Anterior cingulate cortex (tissue), 58 donors: Measurements from ENCODE around the gene BIN2.
A peak's percentile ranks its signal among the peaks of the same experiment; 100 is the strongest.
"Not testable (repeated sequence)": the region's sequence is repeated elsewhere in the genome, so short reads cannot be mapped to it uniquely, and the experiment has no call there.

Source experiments
- DNase-seq, 58 donors: peaks; one replicate each; lab custom pipeline; 2025; lab: John Stamatoyannopoulos, UW

BIN2 gene

GRCh38 chr12:51348116-51348515 is 24.1 kb upstream of the BIN2 start:
- DNase-seq, result no peak

- DNase-seq, result no peak
Measured at GRCh38 chr12:51346581-51346980, 22.6 kb upstream of the BIN2 start, which contains the start of gene CELA1. CELA1 (minus strand) TSS chr12:51346679; CDS start chr12:51346638, 41 bp downstream.

GRCh38 chr12:51345681-51346080 is 21.7 kb upstream of the BIN2 start:
- no peak for DNase-seq

- DNase-seq, result no peak
Measured at GRCh38 chr12:51343201-51343600, 19.2 kb upstream of the BIN2 start.

GRCh38 chr12:51342416-51342815 is 18.4 kb upstream of the BIN2 start:
- no peak for DNase-seq

GRCh38 chr12:51341251-51342007 is 17.5 kb upstream of the BIN2 start:
- peak in 50 of 58 donors; percentile 3 to 70 (median 40) for DNase-seq

GRCh38 chr12:51339750-51340149 is 15.8 kb upstream of the BIN2 start:
- no peak for DNase-seq

- not testable (repeated sequence) for DNase-seq
Measured at GRCh38 chr12:51337336-51337735, 13.4 kb upstream of the BIN2 start.

GRCh38 chr12:51335931-51336330 is 12.0 kb upstream of the BIN2 start:
- no peak for DNase-seq

GRCh38 chr12:51334764-51335163 is 10.8 kb upstream of the BIN2 start:
- DNase-seq, result no peak

GRCh38 chr12:51333536-51333935 is 9.6 kb upstream of the BIN2 start:
- DNase-seq, result no peak

GRCh38 chr12:51330186-51330585 is 6.2 kb upstream of the BIN2 start:
- no peak for DNase-seq

- no peak for DNase-seq
Measured at GRCh38 chr12:51329742-51330141, 5.8 kb upstream of the BIN2 start.

- no peak for DNase-seq
Measured at GRCh38 chr12:51328587-51328986, 4.6 kb upstream of the BIN2 start.

GRCh38 chr12:51326698-51327439 is 2.9 kb upstream of the BIN2 start:
- DNase-seq, result peak in 14 of 58 donors; percentile 1 to 52 (median 16)

GRCh38 chr12:51324953-51325352 is 979 bp upstream of the BIN2 start:
- DNase-seq, result no peak

GRCh38 chr12:51323317-51323960 is 535 bp downstream of the BIN2 start:
- DNase-seq, result no peak

- no peak for DNase-seq
Measured at GRCh38 chr12:51322452-51322851, 1.5 kb downstream of the BIN2 start.

GRCh38 chr12:51321882-51322281 is 2.1 kb downstream of the BIN2 start:
- no peak for DNase-seq

- no peak for DNase-seq
Measured at GRCh38 chr12:51320695-51321320, 3.2 kb downstream of the BIN2 start.

GRCh38 chr12:51320311-51320694 is 3.7 kb downstream of the BIN2 start:
- no peak for DNase-seq
